Urinary bladder (tissue), 4 donors: ENCODE data around the gene NQO2. TPM values are rescaled to one million over a fixed set of nuclear protein-coding genes. Genes with fewer than 3 reads are reported as not detected.
"Not testable (repeated sequence)": the region's sequence is repeated elsewhere in the genome, so short reads cannot be mapped to it uniquely, and the experiment has no call there.

Experiments used
- DNase-seq: peaks from one replicate; pipeline ENCODE4 v3.0.0-alpha.2; 2015; ENCODE audit errors: extremely low spot score
- H3K27ac ChIP-seq: one replicate; pipeline ENCODE4 v1.5.1; 2013; ENCODE audit warnings: low read depth, mild to moderate bottlenecking, moderate library complexity
- H3K36me3 ChIP-seq: one replicate; pipeline ENCODE4 v1.6.1; 2013; ENCODE audit warnings: mild to moderate bottlenecking, moderate library complexity; ENCODE audit not compliant: insufficient read depth
- H3K4me1 ChIP-seq: one replicate; pipeline ENCODE4 v1.6.1; 2013; ENCODE audit warnings: mild to moderate bottlenecking, moderate library complexity; ENCODE audit not compliant: insufficient read depth
- H3K4me3 ChIP-seq: one replicate; pipeline ENCODE4 v1.5.1; 2013; ENCODE audit warnings: low read depth, low read length
- WGBS: extraction: QIAGEN DNeasy Blood & Tissue Kit; methylation state at CpG from one replicate; pipeline ENCODE4 v1.1.7; 2013; 5-methylcytosine and 5-hydroxymethylcytosine counted together
- polyA plus RNA-seq: library from polyadenylated mRNA; stranded (reverse); fragments of 200-250 nt; gene quantifications from one replicate; pipeline ENCODE4 v1.2.3, GENCODE V29; 2013
- total RNA-seq: library from RNA; depleted of rRNA; stranded (reverse); fragments of >200 nt; gene quantifications from one replicate; pipeline ENCODE4 v1.2.3, GENCODE V29; 2014
- donor health status: healthy with polysubstance abuse.
- donor health status: healthy.

Gene NQO2
- total and polyA plus RNA-seq, 2 donors: 8.7 to 25.5 TPM

GRCh38 chr6:3005077-3005476 lies 5.4 kb downstream of the NQO2 start:
- DNase-seq: no peak
- 95% methylated on average over 9 of the region's 9 CpGs for WGBS
- Histone ChIP-seq H3K4me3 (no peak overlapping the region), H3K36me3 (peaks cover 3% of the 10 kb centered on the region), H3K27ac (no peak overlapping the region), H3K4me1 (no peaks in the 10 kb centered on the region)

DNA sequence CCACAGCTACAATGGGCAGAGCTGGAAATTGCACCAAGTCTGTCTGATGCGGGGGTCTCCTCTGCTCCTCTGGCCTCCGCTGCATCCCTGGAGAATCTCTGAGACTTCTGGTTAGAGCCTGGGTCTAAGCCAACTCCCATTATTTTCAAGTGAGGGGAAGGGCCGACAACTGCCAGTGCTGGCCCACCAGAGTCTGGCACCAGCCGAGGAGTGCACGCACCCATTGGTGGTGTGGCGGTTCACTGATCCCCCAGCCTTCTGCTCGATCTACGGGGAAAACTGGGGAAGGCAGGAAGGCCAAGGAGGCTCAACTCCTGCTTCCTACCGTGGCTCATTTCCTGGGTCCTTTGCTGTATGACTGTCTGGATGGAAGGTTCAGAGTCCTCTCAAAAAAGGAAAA lies 6.2 kb downstream of the NQO2 start:
- Histone ChIP-seq H3K27ac (no peak overlapping the region), H3K4me3 (no peak overlapping the region), H3K36me3 (peaks cover 3% of the 10 kb centered on the region), H3K4me1 (no peaks in the 10 kb centered on the region)
- WGBS: 93% methylated on average over 9 of the region's 9 CpGs
- no peak for DNase-seq

DNA sequence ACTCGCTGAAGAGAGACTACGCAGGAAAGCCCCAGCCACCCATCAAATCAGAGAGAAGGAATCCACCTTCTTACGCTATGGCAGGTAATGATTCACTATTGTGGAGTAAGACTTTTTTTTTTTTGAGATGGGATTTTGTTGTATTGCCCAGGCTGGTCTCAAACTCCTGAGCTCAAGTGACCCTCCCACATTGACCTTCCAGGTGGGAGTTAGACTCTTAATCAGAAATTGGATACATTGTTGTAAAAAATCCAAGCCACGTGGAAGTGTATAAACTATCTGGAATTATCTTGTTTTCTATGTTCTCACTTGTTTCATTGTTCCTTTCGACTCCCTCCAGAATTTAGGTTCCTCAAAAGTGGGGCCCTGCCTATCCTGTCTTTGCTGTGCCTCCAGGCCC lies 6.8 kb downstream of the NQO2 start:
- Histone ChIP-seq H3K4me3 (no peak overlapping the region), H3K36me3 (peaks cover 3% of the 10 kb centered on the region), H3K27ac (no peak overlapping the region), H3K4me1 (no peaks in the 10 kb centered on the region)
- 88% methylated on average over 5 of the region's 5 CpGs for WGBS
- no peak for DNase-seq

GRCh38 chr6:3007571-3007970 lies 7.9 kb downstream of the NQO2 start:
- no peak overlapping the region for H3K27ac ChIP-seq
- H3K36me3 ChIP-seq: peaks cover 3% of the 10 kb centered on the region
- no peaks in the 10 kb centered on the region for H3K4me1 ChIP-seq
- WGBS: 87% methylated on average over 3 of the region's 3 CpGs
- DNase-seq: no peak
- no peak overlapping the region for H3K4me3 ChIP-seq

- WGBS: 94% methylated on average over 17 of the region's 17 CpGs
- not testable (repeated sequence) for DNase-seq, H3K4me1 ChIP-seq, H3K27ac ChIP-seq, H3K36me3 ChIP-seq, H3K4me3 ChIP-seq
Measured at GRCh38 chr6:3008712-3009265, 9.1 kb downstream of the NQO2 start.

GRCh38 chr6:3009930-3010329 lies 10.2 kb downstream of the NQO2 start:
- WGBS: 84% methylated on average over 3 of the region's 3 CpGs
- no peak for DNase-seq
- peaks cover 3% of the 10 kb centered on the region for H3K36me3 ChIP-seq

DNA sequence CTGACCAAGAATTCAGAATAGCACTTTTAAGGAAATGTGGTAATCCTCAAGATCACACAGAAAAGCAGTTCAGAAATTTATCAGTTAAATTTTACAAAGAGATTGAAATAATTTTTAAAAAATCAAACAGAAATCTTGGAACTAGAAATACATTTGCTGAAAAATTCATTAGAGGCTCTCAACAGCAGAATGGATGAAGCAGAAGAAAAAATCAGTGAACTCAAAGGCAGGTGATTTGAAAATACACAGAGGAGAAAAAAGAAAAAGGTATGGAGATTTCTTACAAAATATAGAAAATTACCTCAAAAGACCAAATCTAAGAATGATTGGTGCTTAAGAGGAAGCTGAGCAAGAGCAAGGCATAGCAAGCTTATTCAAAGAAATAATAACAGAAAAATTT lies 11.5 kb downstream of the NQO2 start:
- Histone ChIP-seq H3K27ac (no peak overlapping the region), H3K4me3 (no peak overlapping the region), H3K36me3 (peaks cover 3% of the 10 kb centered on the region), H3K4me1 (no peaks in the 10 kb centered on the region)
- DNase-seq: no peak

More at GRCh38 chr6:3009930-3010329, 10.2 kb downstream of the NQO2 start:
- Histone ChIP-seq H3K4me1 (no peaks in the 10 kb centered on the region), H3K4me3 (no peak overlapping the region), H3K27ac (no peak overlapping the region)

DNA sequence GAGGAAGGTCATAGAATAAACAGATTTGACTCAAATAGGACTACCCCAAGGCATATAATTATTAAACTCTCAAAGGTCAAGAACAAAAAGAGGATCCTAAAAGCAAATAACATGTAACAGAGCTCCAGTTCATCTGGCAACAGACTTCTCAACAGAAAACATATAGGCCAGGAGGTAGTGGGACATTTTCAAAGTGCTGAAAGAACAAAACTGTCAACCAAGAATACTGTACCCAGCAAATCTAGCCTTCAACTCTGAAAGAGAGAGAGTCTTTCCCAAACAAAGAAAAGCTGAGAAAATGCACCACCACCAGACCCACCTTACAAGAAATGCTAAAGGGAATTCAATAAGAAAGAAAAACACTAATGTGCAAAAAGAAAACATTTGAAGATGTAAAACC lies 11.9 kb downstream of the NQO2 start:
- Histone ChIP-seq H3K36me3 (peaks cover 3% of the 10 kb centered on the region), H3K4me1 (no peaks in the 10 kb centered on the region), H3K27ac (no peak overlapping the region), H3K4me3 (no peak overlapping the region)
- no peak for DNase-seq

DNA sequence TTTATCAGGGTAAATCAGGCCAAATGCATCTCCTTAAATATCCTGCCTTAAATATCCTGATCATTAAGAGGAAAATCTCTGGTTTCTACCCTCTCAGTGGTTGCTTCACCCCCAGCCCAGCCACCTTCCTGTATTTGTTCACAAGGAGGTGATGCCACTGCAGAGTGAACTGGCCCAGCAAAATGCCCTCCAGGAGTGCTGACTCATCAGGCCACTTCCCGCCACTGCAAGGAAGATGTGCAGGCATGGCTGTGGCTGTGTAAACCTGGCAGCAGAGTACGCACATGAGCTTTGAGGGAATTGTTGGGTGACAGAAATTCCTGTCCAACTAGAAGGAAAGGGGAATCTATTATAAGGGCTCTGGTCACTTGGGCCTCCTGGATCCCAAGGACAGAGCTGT lies 13.8 kb downstream of the NQO2 start:
- 86% methylated on average over 2 of the region's 2 CpGs for WGBS

DNA sequence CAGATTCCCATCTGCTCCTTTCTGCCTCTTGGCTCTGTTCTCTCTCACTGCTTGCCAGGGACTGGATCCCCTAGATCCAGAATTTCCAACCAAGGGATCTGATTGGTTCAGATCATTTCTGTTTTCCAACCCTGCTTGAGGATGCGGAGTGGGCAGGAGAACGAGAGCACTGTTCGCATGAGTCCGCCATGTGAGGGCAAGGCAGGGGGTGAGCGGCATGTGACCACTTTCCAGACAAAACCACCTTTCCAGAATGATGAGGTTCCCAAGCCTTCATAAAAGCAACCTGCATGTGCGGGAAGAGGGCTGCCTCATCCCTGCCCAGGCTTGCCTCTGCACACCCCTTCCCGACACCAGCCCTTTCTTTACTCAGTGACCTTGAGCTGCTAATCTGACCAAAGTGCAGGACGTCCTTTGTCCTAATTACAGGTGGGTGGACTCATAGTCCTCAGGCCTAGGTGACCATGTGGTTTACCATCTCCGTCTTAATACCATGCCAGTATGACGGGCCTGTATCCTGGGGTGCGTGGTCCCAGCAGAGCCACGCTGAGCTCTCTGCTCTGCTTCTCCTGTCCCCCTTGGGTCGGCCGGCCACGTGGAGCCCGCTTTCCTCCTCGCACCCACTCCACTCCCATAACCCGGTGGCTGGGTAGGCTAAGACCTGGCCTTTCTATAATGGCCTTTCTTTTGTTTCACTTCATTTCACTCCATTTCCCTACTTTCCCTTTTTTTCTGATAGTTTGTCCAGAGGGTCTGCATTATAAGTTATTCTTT lies 14.4 kb downstream of the NQO2 start:
- H3K36me3 ChIP-seq: peaks cover 3% of the 10 kb centered on the region
- no peak for DNase-seq

More for the DNA sequence above, 13.8 kb downstream of the NQO2 start:
- Histone ChIP-seq H3K4me3 (no peak overlapping the region), H3K36me3 (peaks cover 3% of the 10 kb centered on the region), H3K27ac (no peak overlapping the region), H3K4me1 (no peaks in the 10 kb centered on the region)
- DNase-seq: no peak

GRCh38 chr6:3014675-3015066 lies 15.0 kb downstream of the NQO2 start:
- no peak overlapping the region for H3K27ac ChIP-seq
- WGBS: 94% methylated on average over 4 of the region's 4 CpGs
- H3K4me3 ChIP-seq: no peak overlapping the region
- DNase-seq: no peak
- no peaks in the 10 kb centered on the region for H3K4me1 ChIP-seq
- peaks cover 3% of the 10 kb centered on the region for H3K36me3 ChIP-seq

More for the DNA sequence above, 14.4 kb downstream of the NQO2 start:
- no peak overlapping the region for H3K27ac ChIP-seq
- H3K4me1 ChIP-seq: no peaks in the 10 kb centered on the region
- no peak overlapping the region for H3K4me3 ChIP-seq
- WGBS: 97% methylated on average over 18 of the region's 18 CpGs

GRCh38 chr6:3015144-3015543 lies 15.4 kb downstream of the NQO2 start:
- Histone ChIP-seq H3K27ac (no peak overlapping the region), H3K36me3 (peaks cover 3% of the 10 kb centered on the region), H3K4me3 (no peak overlapping the region), H3K4me1 (no peaks in the 10 kb centered on the region)
- no peak for DNase-seq
- 91% methylated on average over 10 of the region's 10 CpGs for WGBS

DNA sequence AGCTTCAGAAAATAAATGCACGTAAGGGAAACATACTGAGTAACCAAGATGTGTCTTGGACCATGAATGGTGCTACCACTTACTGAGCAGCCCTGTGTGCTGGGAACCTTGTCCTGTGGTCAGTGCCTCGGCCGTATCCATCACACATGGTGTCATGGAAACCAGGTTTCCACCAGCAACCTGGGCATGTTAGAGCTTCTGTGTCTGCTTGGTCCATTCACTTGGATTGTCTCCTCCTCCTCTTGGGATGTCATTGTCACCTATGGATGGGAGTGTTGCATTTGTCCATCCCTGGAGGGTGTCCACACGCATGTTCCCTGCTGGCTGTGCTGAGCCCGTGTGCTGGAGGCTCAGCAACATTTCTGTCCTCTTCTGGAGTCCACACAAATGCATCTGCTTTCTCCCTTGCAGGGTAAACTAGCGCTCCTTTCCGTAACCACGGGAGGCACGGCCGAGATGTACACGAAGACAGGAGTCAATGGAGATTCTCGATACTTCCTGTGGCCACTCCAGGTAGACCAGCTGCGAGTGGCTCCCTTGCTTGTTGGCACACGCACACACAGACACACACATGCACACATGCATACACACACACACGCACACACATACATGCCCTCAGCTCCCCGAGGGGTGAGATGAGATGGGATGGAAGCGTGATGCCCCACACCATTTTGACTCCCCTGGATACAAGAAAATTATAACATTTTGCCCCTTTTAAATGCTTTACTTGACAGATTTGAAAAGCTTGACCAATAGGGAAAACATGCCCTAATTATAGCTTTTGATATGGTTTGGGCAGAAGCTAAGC lies 17.0 kb downstream of the NQO2 start:
- 96% methylated on average over 17 of the region's 17 CpGs for WGBS
- Histone ChIP-seq H3K27ac (no peak overlapping the region), H3K4me1 (no peaks in the 10 kb centered on the region), H3K36me3 (peaks cover 3% of the 10 kb centered on the region), H3K4me3 (no peak overlapping the region)
- no peak for DNase-seq

- 92% methylated on average over 9 of the region's 9 CpGs for WGBS
- Histone ChIP-seq H3K27ac (no peak overlapping the region), H3K36me3 (peaks cover 3% of the 10 kb centered on the region), H3K4me3 (no peak overlapping the region), H3K4me1 (no peaks in the 10 kb centered on the region)
- DNase-seq: no peak
Measured at GRCh38 chr6:3017304-3017703, 17.6 kb downstream of the NQO2 start.
